ENCODE data around the gene LCE1C. TPM values are rescaled to one million over a fixed set of nuclear protein-coding genes. Genes with fewer than 3 reads are reported as not detected.

LCE1C gene
- total RNA-seq, 2 donors from 2014 or later, result not detected

DNA sequence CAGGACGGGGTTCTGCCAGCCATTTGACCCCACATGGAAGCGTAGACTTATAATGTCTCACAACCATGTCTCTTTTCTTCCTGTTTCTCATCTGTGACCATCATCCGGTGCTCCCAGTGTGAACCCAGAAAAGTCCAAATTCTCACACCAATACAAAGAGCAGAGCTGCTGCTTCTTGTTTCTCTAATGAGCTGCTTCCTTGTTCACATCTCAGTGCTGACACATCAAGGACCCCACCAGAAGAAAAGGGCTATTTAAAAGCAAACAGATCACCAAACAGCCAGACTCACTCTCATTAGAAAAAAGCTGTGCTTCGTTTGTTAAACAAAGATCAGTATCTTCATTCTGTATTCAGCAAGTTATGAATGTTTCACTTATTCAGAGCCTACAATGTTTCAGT, 10.8 kb downstream of the LCE1C start:
- Histone ChIP-seq H3K27me3 (no peaks in the 10 kb centered on the region), H3K4me3 (no peak overlapping the region), H3K27ac (no peak overlapping the region), H3K9me3 (no peaks in the 10 kb centered on the region), H3K4me1 (no peaks in the 10 kb centered on the region), H3K36me3 (no peaks in the 10 kb centered on the region)
- TF ChIP-seq, protein P1, sequence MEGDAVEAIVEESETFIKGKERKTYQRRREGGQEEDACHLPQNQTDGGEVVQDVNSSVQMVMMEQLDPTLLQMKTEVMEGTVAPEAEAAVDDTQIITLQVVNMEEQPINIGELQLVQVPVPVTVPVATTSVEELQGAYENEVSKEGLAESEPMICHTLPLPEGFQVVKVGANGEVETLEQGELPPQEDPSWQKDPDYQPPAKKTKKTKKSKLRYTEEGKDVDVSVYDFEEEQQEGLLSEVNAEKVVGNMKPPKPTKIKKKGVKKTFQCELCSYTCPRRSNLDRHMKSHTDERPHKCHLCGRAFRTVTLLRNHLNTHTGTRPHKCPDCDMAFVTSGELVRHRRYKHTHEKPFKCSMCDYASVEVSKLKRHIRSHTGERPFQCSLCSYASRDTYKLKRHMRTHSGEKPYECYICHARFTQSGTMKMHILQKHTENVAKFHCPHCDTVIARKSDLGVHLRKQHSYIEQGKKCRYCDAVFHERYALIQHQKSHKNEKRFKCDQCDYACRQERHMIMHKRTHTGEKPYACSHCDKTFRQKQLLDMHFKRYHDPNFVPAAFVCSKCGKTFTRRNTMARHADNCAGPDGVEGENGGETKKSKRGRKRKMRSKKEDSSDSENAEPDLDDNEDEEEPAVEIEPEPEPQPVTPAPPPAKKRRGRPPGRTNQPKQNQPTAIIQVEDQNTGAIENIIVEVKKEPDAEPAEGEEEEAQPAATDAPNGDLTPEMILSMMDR (IDR thresholded peaks at IDR 0.05), result no peak
- DNase-seq (ENCODE audit: low spot score), result no peak

DNA sequence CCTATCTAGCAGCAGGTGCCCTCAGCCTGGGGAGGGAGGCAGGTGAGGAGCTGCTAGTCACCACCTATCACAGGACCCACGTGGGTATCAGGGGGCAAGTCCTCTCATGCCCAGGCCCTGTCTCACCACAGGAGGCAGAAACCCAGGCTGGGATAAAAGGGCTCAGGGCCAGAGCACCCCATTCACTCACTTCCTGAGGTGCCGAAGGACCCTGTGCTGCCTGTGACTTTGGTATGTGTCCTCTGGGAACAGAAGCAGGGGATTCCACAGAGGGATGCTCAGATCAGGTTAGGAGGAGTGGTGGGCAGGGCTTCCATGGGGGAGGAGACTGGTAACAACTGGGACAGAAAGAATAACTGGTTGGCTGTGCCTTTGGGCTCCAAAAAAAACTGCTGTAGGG, 20.4 kb downstream of the LCE1C start, which contains the start of gene LCE1E:
LCE1E (plus strand) TSS at position 181 of the 400 bp plus-strand sequence. CDS start 1,043 bp downstream, outside the sequence.
- no peak for DNase-seq (ENCODE audit: low spot score)
- H3K27me3 ChIP-seq, result no peaks in the 10 kb centered on the region
- no peaks in the 10 kb centered on the region for H3K4me1 ChIP-seq
- H3K36me3 ChIP-seq, result no peaks in the 10 kb centered on the region
- H3K9me3 ChIP-seq, result no peaks in the 10 kb centered on the region
- H3K27ac ChIP-seq, result no peak within 1 kb of the TSS
- TF ChIP-seq, protein P1 (IDR thresholded peaks at IDR 0.05), result no peak
- H3K4me3 ChIP-seq, result no peak within 1 kb of the TSS

DNA sequence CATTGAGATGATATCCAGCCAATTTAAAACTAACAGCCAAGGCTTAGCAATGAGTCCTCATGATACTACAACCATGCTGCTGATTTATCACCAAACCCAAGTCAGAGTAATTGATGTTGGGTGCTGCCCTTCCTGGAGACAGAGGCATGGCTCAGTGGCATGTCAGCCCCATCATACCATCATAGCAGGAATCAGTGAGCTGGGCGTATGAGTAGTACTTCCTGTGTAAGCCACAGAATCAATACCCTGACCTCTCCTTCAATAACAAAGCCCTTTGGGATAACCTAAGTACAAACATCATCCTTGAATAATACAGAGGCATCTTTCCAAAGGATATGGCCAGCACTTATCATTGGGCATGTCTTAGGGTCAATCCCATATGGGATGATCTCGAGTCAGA, 23.4 kb downstream of the LCE1C start:
- no peaks in the 10 kb centered on the region for H3K36me3 ChIP-seq
- H3K27ac ChIP-seq, result no peak overlapping the region
- H3K4me1 ChIP-seq, result no peaks in the 10 kb centered on the region
- H3K4me3 ChIP-seq, result no peak overlapping the region
- H3K27me3 ChIP-seq, result no peaks in the 10 kb centered on the region
- TF ChIP-seq, protein P1 (IDR thresholded peaks at IDR 0.05), result no peak
- DNase-seq (ENCODE audit: low spot score), result no peak
- no peaks in the 10 kb centered on the region for H3K9me3 ChIP-seq

DNA sequence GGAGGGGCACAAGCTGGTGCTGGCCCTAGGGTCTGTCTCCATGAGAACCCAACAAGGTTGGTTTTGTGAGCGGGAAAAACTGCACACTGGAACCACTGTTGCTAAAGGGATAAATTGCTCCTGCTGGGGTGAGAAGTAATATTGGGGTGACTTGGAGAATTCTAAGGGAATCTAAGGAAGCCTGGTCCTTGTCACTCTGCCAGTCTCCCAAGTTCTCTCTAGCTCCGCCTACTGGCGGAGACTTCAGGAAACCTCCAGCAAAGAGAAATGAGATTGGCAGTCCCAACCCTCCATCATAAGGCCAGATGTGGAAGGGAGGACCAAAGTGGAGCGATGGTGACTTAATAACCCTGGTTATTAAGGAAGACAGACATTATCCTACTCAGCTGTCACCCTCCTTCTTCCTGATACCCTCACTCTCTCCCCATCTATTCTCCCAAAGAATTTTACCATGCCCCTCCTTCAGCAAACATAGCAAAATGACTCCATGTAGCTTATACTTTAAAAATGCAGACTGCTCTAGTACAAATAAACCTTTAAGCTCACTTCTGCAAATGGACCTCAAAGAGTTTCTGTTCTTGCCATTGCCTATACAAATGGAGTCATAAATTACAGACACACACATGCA, 28.8 kb downstream of the LCE1C start:
- Histone ChIP-seq H3K4me1 (no peaks in the 10 kb centered on the region), H3K27me3 (no peaks in the 10 kb centered on the region), H3K36me3 (no peaks in the 10 kb centered on the region), H3K9me3 (no peaks in the 10 kb centered on the region), H3K27ac (no peak overlapping the region), H3K4me3 (no peak overlapping the region)
- no peak for DNase-seq (ENCODE audit: low spot score)
- TF ChIP-seq, protein P1 (IDR thresholded peaks at IDR 0.05), result no peak

DNA sequence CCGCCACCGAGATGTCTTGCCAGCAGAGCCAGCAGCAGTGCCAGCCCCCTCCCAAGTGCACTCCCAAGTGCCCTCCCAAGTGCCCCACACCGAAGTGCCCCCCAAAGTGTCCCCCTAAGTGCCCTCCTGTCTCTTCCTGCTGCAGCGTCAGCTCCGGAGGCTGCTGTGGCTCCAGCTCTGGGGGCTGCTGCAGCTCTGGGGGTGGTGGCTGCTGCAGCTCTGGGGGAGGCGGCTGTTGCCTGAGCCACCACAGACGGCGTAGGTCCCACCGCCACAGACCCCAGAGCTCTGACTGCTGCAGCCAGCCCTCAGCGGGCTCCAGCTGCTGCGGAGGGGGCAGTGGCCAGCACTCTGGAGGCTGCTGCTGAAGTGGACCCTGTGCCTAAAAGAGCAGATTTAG, 30.1 kb downstream of the LCE1C start:
- Histone ChIP-seq H3K36me3 (no peaks in the 10 kb centered on the region), H3K4me3 (no peak overlapping the region), H3K9me3 (no peaks in the 10 kb centered on the region), H3K4me1 (no peaks in the 10 kb centered on the region), H3K27me3 (no peaks in the 10 kb centered on the region), H3K27ac (no peak overlapping the region)
- TF ChIP-seq, protein P1 (IDR thresholded peaks at IDR 0.05), result no peak
- DNase-seq (ENCODE audit: low spot score), result no peak

DNA sequence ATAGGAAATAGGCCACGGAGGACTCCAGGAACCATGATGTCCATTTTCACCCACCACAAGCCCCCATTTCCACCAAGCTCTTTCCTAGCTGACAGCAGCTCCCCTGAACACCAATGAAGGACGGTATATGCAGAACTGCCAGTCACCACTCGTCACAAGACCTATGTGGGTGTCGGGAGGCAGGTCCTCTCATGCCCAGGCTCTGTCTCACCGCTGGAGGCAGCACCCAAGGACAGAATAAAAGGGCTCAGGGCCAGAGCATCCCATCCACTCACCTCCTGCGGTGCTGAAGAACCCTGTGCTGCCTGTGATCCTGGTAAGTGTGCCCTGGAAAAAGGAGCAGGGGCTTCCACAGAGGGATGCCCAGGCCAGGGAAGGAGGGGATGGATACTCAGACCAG, 31.6 kb downstream of the LCE1C start, which contains the start of gene LCE1F:
LCE1F (plus strand) TSS at position 266 of the 400 bp plus-strand sequence. CDS start 1,232 bp downstream, outside the sequence.
- Histone ChIP-seq H3K4me1 (no peaks in the 10 kb centered on the region), H3K4me3 (no peak within 1 kb of the TSS), H3K27me3 (no peaks in the 10 kb centered on the region), H3K9me3 (no peaks in the 10 kb centered on the region), H3K27ac (no peak within 1 kb of the TSS), H3K36me3 (no peaks in the 10 kb centered on the region)
- DNase-seq (ENCODE audit: low spot score), result no peak
- TF ChIP-seq, protein P1 (IDR thresholded peaks at IDR 0.05), result no peak
